ENCODE measurements around the gene SLC26A4.

SLC26A4 gene

GRCh38 chr7:107663196-107663595 lies 2.6 kb downstream of the SLC26A4 start:
- TF ChIP-seq CTCF (IDR thresholded peaks at IDR 0.05; ENCODE audit: borderline replicate concordance, extremely low read depth, low read length, poor library complexity, severe bottlenecking) (no peak), EZH2 (IDR thresholded peaks at IDR 0.05; ENCODE audit: borderline replicate concordance, low read depth, low read length, severe bottlenecking) (no peak)
- Histone ChIP-seq H3K9ac (ENCODE audit: low read depth, low read length) (no peak overlapping the region), H2AFZ (ENCODE audit: low read depth, low read length) (no peak overlapping the region), H3K27me3 (ENCODE audit: insufficient read depth, low read length, poor library complexity) (no peaks in the 10 kb centered on the region), H4K20me1 (ENCODE audit: insufficient read depth, low read length) (no peaks in the 10 kb centered on the region), H3K4me2 (ENCODE audit: insufficient read depth, low read length) (no peak overlapping the region), H3K79me2 (ENCODE audit: insufficient read depth, low read length) (no peaks in the 10 kb centered on the region), H3K4me3 (ENCODE audit: low read depth in 1 of 2, low read length in 2 of 2) (no peak overlapping the region), H3K27ac (ENCODE audit: low read length) (no peak overlapping the region), H3K9me3 (ENCODE audit: insufficient read depth, low read length, severe bottlenecking) (no peaks in the 10 kb centered on the region), H3K4me1 (ENCODE audit: insufficient read depth, low read length) (peaks cover 23% of the 10 kb centered on the region), H3K36me3 (ENCODE audit: insufficient read depth, low read length) (no peaks in the 10 kb centered on the region)
- no peak for DNase-seq
- no peak for ATAC-seq (ENCODE audit: insufficient read depth, low read depth)

DNA sequence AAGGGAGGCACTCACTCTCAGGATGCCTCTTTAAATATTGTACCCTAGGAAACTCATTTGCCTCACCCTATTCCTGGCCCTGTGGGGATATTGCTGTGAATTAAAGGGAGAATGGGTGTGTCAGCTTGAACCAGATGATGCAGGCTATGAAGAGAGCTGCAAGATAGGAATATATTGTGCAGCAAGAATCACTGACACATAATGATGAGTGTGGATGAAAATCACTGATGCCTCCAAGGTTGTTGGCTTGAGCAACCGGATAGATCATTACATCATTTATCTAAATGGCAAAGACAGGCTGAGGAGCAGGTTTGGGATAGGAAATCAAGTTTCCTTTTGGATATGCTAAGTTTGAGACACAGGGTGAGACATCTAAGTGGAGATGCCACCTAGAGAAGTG lies 6.2 kb downstream of the SLC26A4 start:
- no peaks in the 10 kb centered on the region for H3K9me3 ChIP-seq (ENCODE audit: insufficient read depth, low read length, severe bottlenecking)
- no peaks in the 10 kb centered on the region for H4K20me1 ChIP-seq (ENCODE audit: insufficient read depth, low read length)
- no peaks in the 10 kb centered on the region for H3K4me1 ChIP-seq (ENCODE audit: insufficient read depth, low read length)
- H2AFZ ChIP-seq (ENCODE audit: low read depth, low read length) = no peak overlapping the region
- no peaks in the 10 kb centered on the region for H3K79me2 ChIP-seq (ENCODE audit: insufficient read depth, low read length)
- H3K27me3 ChIP-seq (ENCODE audit: insufficient read depth, low read length, poor library complexity) = no peaks in the 10 kb centered on the region
- DNase-seq (no peak), ATAC-seq (ENCODE audit: insufficient read depth, low read depth) (no peak)
- TF ChIP-seq EZH2 (IDR thresholded peaks at IDR 0.05; ENCODE audit: borderline replicate concordance, low read depth, low read length, severe bottlenecking) (no peak), CTCF (IDR thresholded peaks at IDR 0.05; ENCODE audit: borderline replicate concordance, extremely low read depth, low read length, poor library complexity, severe bottlenecking) (no peak)
- no peak overlapping the region for H3K4me3 ChIP-seq (ENCODE audit: low read depth in 1 of 2, low read length in 2 of 2)
- H3K9ac ChIP-seq (ENCODE audit: low read depth, low read length) = no peak overlapping the region
- no peak overlapping the region for H3K4me2 ChIP-seq (ENCODE audit: insufficient read depth, low read length)
- no peak overlapping the region for H3K27ac ChIP-seq (ENCODE audit: low read length)
- no peaks in the 10 kb centered on the region for H3K36me3 ChIP-seq (ENCODE audit: insufficient read depth, low read length)

DNA sequence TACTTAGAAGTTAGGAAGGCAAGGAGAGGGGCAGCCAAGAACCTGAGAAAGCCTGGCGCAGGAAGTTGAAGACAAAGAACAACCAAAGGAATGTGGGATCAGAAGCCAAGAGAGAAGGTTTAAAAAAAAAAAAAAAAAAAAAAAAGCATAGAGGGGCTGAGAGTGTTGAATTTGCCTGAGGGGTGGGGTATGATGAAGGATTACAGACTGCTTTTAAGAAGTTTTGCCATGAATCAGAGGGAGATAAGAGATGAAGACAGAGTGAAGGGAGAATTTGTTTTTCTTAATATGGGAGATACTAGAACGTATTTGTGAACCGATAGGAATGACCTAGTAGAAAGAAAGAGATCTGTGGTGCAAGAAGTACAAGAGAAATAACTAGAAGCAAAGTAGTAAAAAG lies 6.7 kb downstream of the SLC26A4 start:
- H3K4me1 ChIP-seq (ENCODE audit: insufficient read depth, low read length) = no peaks in the 10 kb centered on the region
- no peak overlapping the region for H3K4me3 ChIP-seq (ENCODE audit: low read depth in 1 of 2, low read length in 2 of 2)
- no peak overlapping the region for H2AFZ ChIP-seq (ENCODE audit: low read depth, low read length)
- no peaks in the 10 kb centered on the region for H3K9me3 ChIP-seq (ENCODE audit: insufficient read depth, low read length, severe bottlenecking)
- DNase-seq (no peak), ATAC-seq (ENCODE audit: insufficient read depth, low read depth) (no peak)
- H3K9ac ChIP-seq (ENCODE audit: low read depth, low read length) = no peak overlapping the region
- H4K20me1 ChIP-seq (ENCODE audit: insufficient read depth, low read length) = no peaks in the 10 kb centered on the region
- H3K27ac ChIP-seq (ENCODE audit: low read length) = no peak overlapping the region
- no peak overlapping the region for H3K4me2 ChIP-seq (ENCODE audit: insufficient read depth, low read length)
- no peak for TF ChIP-seq EZH2 (IDR thresholded peaks at IDR 0.05; ENCODE audit: borderline replicate concordance, low read depth, low read length, severe bottlenecking)
- no peak for TF ChIP-seq CTCF (IDR thresholded peaks at IDR 0.05; ENCODE audit: borderline replicate concordance, extremely low read depth, low read length, poor library complexity, severe bottlenecking)
- no peaks in the 10 kb centered on the region for H3K79me2 ChIP-seq (ENCODE audit: insufficient read depth, low read length)
- H3K27me3 ChIP-seq (ENCODE audit: insufficient read depth, low read length, poor library complexity) = no peaks in the 10 kb centered on the region
- H3K36me3 ChIP-seq (ENCODE audit: insufficient read depth, low read length) = no peaks in the 10 kb centered on the region

DNA sequence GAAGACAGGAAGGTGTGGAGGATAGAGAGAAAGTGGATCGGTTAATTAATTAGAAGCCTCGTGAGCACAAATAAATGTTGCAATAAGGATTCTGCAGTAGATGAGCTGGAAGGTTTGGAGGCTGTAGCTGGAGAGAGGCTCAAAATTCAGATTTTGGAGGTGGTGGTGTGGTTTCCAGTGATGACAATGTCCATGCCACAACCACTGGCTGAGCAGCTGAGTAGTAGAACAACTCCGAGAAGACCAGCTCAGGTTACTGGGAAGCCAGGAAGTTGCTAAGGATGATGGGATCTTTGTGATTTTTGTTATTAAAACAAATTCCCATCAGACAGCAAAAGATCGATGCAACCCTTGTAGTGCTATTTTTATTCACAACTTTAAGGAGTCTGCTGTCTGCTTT lies 7.7 kb downstream of the SLC26A4 start:
- Histone ChIP-seq H4K20me1 (ENCODE audit: insufficient read depth, low read length) (no peaks in the 10 kb centered on the region), H3K27ac (ENCODE audit: low read length) (no peak overlapping the region), H3K9ac (ENCODE audit: low read depth, low read length) (no peak overlapping the region), H2AFZ (ENCODE audit: low read depth, low read length) (no peak overlapping the region), H3K27me3 (ENCODE audit: insufficient read depth, low read length, poor library complexity) (no peaks in the 10 kb centered on the region), H3K36me3 (ENCODE audit: insufficient read depth, low read length) (no peaks in the 10 kb centered on the region), H3K4me1 (ENCODE audit: insufficient read depth, low read length) (no peaks in the 10 kb centered on the region), H3K9me3 (ENCODE audit: insufficient read depth, low read length, severe bottlenecking) (no peaks in the 10 kb centered on the region), H3K79me2 (ENCODE audit: insufficient read depth, low read length) (no peaks in the 10 kb centered on the region), H3K4me2 (ENCODE audit: insufficient read depth, low read length) (no peak overlapping the region), H3K4me3 (ENCODE audit: low read depth in 1 of 2, low read length in 2 of 2) (no peak overlapping the region)
- TF ChIP-seq EZH2 (IDR thresholded peaks at IDR 0.05; ENCODE audit: borderline replicate concordance, low read depth, low read length, severe bottlenecking) (no peak), CTCF (IDR thresholded peaks at IDR 0.05; ENCODE audit: borderline replicate concordance, extremely low read depth, low read length, poor library complexity, severe bottlenecking) (no peak)
- ATAC-seq (ENCODE audit: insufficient read depth, low read depth) = no peak
- no peak for DNase-seq
